GM21723 (cell line): ENCODE measurements around the gene DHH.
"Not testable (repeated sequence)": the region's sequence is repeated elsewhere in the genome, so short reads cannot be mapped to it uniquely, and the experiment has no call there.

Experiments used
- ATAC-seq: cut with Tn5 transposase; IDR thresholded peaks from one replicate; pipeline ENCODE4 v1.9.1; 2021; ENCODE audit warnings: mild to moderate bottlenecking, moderate library complexity; ENCODE audit not compliant: unreplicated experiment

Gene DHH

DNA sequence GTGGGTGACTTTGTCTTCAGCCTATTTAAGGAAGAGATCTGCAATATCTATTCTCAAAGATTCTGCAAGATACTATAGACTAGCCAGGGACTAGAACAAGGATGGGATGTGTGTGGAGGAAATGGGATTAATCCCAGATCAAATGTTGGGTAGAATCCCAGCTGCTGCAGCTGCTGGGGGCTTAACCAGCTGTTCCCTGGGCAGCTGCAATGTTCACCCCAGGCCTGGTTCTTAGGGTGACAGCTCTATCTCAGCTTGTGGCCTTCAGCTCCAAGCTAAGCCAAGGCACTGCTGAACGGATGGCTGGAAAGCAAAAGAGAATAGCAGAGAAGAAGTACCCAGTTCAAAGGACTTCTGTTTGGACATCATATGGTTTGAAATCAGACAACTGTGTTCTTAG, 14.8 kb downstream of the DHH start:
- no peak for ATAC-seq

DNA sequence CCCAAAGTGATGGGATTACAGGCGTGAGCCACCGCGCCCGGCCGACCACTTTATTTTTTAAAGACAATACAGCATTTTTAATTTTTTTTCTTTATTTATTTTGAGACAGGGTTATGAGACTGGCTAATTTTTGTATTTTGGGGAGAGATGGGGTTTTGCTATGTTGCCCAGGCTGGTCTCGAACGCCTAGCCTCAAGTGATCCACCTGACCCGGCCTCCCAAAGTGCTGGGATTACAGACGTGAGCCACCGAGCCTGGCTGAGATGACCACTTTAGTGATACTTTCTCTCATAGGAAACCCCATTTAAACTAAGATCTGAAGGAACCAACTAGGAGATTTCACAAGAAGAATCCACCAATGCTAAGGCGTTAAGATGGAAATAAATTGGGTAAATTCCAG, 23.6 kb downstream of the DHH start:
- ATAC-seq: no peak

DNA sequence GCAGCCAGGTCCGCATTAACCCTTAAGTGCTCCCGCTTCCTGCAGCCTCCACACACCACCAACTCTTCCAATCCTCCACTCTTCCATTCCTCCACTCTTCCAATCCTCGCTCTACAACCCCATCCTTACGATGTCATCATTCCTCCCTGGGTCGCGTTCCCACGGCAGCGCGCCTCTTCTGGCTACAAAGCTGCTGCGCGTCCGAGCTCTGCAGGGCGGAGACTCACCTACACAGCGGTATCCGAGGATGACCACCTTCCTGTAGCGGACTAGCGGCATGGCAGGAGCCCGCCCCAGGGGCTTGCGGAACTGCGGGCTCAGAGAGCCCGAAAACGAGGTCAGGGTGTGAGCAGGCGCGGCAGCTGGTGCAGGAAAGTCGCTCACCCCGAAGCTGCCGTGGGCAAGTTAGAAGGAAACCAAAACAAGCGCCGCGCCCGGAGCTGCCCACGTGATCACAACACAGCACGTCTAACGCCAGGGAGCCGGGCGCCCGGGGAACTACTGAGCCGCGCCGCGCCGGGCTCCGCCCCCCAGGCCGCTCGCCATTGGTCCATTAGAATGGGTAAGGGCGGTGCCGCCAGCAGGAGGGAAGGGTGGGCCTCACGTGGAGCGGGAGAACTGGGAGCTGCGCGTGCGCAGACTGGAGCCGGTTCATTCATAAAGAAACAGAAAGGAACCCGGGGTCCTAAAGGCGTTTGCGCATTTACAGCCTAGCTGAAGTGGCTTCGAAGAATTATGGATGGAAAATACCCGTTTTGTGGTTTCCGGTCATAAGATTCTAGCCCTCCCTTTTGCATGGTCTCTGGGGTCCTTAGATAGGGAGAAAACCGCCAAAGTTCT, 24.9 kb downstream of the DHH start, which contains the start of gene RHEBL1:
Gene RHEBL1, minus strand, starts transcription at position 473 of the 840 bp plus-strand sequence. Its CDS starts 194 bp downstream, at position 279.
- ATAC-seq: peak; percentile 97

DNA sequence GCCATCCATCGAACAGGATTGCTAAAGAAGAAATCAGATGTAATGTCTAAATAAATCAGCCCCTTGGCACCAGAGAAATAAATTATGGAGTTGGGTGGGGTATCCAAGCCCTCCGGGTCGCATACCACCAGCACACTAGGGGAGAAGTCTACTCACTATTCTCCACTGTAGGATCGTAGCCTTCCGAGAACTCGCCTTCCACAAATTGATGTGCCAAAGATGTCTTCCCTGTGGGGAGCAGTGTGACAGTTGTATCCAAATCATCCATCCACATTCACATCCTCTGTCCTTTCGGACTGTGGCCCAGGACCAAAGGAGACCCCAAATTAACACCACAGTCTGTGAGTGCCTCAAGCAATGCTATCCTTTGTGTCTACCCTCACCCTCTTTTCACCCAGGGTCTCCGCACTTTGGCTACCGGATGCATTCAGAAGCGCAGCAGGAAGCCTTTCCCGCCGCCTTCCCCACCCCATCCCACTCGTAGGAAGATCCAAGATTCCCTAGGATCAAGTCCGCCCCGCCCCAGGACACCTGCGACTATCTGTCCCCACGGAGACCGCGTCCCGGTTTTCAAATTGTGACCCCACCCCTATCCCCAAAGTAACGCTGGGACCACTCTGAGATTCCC, 25.6 kb downstream of the DHH start:
- ATAC-seq: peak; percentile 15

DNA sequence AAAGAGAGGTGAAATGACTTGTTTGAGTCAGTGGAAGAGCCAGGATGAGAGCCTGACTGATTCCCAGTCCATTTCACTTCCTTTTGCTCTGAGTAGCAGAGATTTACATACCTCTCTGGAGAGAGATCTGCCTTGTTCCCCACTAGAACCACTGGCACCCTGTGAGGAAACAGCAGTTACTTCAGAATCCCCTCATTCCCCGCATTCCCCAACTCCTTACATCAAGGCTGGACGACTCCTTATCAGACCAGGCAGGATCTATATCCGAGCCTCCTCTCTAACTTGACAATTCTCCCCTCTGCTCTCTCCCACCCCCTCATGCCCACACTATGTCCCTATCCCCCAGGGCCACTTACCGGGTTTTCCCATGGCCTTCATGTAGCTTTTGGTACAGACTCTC, 28.5 kb downstream of the DHH start:
- no peak for ATAC-seq

DNA sequence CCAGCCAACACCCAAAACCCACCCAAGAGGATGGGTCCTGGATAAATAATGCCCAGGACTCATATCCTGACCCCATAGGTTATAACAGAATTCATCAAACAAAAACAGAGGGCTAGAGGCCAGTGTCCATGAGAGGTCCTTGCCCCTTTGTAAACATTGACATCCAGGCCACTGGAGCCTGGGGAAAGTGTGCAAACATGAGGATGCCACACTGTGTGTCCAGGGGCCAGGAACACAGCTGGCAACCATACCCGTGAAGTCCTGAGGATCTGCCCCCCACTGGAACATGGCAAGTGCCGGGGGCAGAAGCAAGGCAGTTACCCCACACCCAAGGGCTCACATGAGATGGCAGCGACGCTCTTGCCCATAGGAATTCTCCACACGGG, 29.8 kb downstream of the DHH start:
- ATAC-seq: no peak

DNA sequence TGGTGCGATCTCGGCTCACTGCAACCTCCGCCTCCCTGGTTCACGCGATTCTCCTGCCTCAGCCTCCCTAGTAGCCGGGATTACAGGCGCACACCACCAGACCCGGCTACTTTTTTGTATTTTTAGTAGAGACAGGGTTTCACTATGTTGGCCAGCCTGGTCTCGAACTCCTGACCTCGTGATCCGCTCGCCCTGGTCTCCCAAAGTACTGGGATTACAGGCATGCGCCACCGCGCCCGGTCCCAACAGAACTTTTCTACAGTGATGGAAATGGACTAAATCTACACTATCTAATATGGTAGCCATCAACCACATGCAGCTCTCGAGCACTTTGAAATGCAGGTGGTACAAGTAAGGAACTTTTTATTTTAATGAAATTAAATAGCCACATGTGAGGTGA, 32.7 kb downstream of the DHH start:
- ATAC-seq: not testable (repeated sequence)

DNA sequence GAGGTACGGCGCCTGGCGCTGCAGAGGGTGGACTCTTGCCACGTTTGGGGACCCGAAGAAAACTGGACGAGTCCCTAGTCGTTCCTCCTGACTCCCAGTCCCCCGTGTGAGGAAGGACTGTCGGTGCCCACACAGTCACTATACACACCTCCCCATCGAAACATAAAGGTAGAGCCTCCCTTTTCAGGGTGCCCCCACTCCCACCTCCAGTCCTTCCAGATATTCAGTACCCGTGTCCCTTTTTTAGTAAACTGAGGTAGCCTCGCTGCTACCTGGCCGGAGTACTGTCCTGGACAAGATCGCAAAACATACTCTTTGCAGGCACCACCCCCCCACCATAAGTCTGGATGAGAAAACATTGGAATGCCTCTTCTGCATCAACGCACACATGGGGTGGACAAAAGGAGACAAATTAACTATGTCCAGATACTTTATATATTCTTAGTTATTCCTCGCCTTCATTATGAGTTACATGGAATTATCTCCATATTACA, 33.4 kb downstream of the DHH start:
- ATAC-seq: no peak

DNA sequence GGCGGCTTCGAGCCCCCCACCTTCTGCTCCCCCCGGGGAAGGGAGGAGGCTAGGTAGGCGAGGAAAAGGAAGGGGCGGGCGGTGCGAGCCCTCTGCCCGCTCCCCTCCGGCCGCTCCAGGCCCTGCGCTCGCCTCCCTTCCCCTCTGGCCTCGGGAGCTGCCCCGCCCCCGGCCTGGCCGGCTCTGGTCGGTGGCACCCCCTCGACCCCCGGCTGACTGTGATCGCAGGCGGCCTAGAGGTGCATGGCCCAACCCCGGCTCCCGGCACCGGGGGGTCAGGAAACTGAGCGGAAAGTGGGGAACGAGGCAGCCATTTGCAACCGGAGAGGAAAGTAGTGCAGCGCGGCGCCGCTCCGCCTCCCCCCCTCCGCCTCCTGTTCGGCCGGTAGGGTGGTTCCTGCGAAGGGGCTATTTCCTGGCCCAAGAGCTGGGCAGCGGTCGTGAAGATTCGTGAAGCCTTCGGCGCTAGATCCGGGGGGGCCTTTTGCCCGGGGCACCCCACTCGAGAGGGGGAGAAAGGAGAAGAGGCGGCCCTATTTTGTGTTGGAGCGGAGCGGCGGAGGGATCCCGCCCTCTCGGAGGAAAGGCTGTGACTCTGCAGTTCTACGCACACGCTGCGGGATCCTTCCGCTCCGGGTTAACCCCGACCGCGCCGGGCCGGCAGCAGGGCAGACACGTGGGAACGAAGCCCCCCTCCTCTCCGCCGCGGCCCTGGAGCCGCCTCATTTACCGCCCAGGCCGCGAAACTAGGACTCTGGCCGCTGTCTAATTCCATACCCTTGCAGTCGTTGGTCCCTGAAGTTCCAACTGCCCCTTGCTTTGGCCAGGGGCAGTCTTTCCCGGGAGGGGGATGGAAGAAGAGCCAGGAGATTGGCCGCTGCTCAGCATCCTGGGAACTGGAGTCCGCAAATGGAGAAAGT, 34.1 kb downstream of the DHH start, which contains the start of gene KMT2D:
Gene KMT2D, minus strand, starts transcription at position 558 of the 920 bp plus-strand sequence. CDS start 5,470 bp downstream, outside the sequence.
- ATAC-seq: peak; percentile 54

DNA sequence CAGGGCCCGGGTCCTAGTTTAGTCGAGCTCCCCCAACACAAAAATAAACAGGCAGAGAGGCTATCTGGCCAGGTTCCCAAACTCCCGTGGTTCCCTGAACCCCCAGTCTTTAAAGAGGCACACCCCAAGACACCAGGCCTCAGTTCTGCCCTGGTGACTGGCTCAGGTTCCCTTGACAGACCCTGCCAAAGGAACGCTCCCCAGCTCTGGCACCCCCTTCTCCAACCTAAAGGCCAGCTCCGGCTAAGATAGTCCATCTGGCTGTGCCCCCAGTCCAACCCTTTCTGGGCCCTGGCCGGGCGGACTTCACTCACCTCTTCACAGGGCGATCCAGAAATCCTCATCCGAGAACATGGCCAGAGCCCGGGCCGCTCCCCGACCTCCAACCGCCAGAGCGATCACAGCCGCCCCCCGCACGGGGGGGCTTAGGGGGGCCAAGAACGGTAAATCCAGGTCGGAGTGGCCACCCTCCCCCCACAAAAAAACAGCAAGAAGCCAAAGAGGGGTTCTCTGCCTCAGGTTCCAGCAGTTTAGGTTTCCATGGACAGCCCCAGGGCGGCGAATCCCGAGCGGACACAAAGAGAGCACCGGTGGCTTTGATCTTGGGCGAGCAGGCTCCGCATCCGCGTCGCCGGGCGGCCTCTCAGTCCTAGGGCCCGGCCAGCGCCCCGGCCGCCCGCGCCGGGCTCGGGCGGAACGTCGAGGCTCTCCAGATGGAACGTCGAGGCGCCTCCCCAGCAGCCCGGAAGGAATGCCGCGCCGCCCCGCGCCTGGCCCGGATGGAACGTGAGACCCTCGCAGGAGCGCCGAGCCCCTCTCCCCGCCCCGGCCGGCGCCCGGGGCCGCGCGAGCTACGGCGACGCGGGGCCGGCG, 35.1 kb downstream of the DHH start:
- peak; percentile 7 for ATAC-seq

DNA sequence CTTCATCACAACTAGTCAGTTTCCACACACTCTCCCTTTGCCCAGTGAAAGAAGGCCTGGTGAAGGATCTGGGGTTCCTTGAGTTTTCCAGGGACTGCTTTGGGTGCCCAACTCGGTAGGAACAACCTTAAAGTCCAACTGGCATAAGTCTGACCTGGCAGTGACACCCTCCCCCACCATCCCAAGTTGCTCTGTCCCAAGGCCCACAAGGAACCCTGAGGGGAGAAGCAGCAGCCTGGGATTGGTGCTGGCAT, 35.6 kb downstream of the DHH start:
- ATAC-seq: no peak

DNA sequence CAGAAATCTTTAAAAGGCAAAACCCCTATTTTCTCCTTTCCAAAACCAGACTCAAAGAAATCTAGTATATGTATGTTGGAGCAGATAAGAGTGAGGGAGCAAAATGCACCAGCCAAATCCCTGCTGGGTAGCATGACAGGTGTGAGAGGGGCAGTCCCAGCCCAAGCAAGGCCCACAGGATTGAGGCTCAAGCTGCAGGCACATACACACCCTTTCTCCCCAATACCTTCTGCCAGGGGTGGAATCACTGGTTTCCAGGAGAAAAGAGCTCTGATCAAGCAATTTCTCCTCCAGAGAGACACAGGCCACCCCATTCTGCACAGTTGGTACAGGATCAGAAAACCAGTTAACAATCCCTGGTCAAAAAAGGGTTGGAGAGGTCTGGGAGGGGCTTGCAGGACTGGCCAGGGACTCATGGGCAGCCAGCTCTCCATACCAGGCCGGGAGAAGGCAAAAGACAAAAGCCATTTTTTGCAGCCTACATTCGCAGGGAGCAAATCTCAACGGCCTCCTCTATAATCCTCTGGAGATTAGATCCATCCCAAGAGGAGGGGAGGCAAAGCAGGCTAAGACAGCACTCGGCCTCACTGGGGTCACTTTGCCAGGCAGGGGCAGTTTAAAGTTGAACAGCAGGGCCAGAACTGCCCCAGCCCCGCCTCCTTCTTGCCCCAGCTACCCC, 36.1 kb downstream of the DHH start:
- no peak for ATAC-seq

DNA sequence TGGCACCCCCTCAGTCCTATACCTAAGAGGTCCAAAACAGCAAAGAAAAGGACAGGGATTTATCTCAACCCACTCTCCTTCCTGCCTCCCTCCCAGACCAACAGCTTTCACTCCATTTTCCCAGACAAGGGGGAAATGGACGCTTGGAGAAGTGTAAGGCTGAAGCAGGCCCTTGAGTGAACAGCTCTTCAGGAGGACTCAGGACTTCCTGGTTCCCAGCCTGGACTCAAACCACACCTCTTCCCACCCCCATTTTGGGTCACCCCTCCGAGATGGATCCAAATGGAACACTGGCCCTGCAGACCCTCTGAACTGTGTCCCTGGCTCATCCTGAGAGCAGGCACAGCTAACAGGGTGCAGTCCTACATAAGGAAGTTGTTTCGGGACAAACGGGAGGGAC, 36.7 kb downstream of the DHH start:
- no peak for ATAC-seq

DNA sequence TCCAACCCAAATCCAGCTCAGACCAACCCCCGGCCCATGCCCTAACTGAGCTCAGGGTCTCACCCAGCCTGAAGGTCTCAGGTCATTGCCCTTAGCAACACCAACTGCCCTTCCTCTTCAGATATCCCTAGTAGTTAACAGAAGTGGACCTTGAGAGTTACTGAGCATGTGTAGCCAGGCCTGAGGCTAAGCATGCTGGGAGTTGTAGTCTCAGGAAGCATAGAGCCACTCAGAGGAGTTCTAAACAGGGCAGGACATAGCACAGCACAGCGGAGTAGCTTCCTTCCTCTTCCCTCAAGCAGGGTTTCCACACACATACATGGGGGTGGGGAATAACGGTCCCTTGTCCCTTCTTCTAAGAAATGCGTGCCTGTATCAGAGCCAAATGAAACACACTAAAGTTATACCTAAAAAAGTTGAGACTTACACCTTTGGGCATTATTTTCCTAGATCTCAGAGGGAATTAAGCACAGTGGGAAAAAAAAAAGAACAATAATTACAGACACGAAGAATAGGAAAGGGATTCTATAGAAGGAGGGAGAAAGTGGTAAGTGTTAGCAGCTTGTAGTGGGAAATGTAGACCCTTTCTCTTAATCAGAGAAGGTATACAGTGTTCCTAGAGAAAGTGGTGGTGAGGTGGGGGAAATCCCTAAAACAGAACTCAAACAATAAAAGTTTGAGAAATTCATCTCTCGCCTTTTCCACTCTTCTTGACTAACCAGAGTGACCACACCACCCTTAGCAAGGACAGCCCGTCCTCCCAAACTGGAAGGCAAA, 38.4 kb downstream of the DHH start:
- ATAC-seq: peak; percentile 60

DNA sequence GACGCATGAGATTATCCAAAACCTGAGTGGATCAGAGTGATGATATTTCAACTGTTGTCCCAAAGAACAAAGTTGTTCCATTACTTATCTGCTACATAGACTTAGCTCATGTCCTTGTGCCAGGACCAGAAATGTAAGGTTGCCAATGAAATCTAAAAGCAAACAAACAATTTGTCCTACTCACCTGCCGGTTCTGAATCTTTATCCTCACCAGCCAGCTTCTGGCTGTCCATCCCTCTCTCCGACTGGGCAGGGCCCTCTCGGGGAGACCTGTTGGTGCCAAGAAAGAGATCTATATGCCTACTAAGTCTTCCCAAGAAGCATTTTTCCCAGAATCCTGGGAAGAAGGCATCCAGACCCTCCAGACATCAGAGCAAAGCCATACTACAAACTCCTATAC, 39.5 kb downstream of the DHH start:
- no peak for ATAC-seq

DNA sequence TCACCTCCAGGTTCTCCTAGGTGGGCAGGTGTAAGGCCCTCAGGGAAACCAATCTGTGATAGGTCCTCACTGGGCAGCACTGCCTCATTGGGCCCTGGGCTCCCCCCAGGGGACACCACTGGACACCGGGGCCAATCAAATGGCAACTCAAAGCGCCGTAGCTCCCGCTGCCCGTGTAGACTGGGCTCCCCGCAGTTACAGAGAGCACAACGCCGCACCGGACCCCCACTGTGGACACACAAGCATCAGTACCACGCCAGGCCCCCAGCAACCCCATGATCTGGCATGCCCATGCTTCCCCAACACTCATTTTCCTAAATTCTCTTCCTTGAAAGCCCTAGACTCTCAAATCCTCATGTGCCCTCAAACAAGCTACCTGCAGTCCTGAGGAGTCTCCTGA, 40.1 kb downstream of the DHH start:
- no peak for ATAC-seq

DNA sequence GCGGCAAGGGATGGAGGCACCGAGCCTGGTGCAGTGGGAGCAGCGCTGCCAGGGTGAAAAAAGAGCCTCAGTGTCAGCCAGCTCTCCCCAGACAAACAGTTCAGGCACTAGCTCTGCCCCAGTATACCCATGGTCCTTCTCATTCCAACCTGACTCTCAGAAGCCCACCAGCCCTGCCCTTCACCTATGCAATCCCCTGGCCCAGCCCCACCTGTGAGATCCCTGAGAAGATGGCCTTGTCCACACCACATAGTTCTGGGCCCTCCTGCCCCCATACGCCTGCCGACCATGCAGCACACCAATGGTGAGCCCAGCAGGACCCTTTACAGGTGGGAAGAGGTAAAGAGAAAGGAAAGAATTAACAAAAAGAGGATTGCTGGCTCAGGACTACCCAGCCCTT, 40.5 kb downstream of the DHH start:
- ATAC-seq: no peak

DNA sequence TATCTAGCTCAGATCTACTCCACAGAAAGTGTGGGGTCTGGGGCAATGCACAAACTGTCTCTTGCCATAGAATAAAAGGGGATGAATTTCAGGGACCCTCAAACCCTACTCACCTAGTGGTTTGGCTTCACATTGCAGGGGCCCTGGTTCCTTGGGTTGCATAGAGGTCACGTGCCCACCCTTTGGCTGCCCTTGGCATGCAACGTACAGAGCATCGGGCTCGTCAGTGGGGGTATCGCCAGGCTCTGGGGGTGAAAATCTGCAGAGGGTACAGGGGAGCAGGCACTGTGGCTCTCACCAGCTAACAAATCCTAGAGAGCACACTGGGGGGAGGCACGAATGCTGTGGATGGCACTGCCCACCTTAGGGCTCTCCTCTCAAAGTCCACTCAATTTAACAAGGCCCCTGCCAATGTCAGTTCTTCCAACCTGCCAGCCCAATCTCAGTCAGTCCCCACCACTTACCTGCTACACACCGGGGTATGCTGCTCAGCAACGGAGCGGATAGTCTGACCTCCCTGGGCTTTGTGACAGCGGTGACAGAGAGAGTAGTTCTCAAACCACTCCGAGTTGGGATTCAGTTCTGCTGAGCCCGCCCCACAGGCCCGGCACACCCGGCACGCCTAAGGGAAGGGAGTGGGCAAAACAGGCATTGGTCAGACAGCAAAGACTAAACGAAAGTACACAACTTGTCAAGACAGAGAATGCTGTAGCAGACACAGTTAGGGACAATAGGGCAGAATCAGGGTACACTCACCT, 42.0 kb downstream of the DHH start:
- ATAC-seq: no peak
